ENCODE results near the gene SLC9A3. TPM values are rescaled to one million over a fixed set of nuclear protein-coding genes. Genes with fewer than 3 reads are reported as not detected.

Gene SLC9A3
- polyA plus RNA-seq, 1 of the 3 experiments (the other 2 are of a cell fraction): 1.9 TPM

- CTCF ChIA-PET: no interaction called here
- H3K79me2 ChIP-seq (ENCODE audit: insufficient read depth): no peaks in the 10 kb centered on the region
Observed at GRCh38 chr5:491856-492155, 32.4 kb downstream of the SLC9A3 start.

GRCh38 chr5:491119-491855, 33.0 kb downstream of the SLC9A3 start:
- Histone ChIP-seq H3K36me3 (replicated peaks in 1 of 2; ENCODE audit: control insufficient read depth in 1 of 2, insufficient read depth in 2 of 2, low read length in 1 of 2) (no peaks in the 10 kb centered on the region), H3K9ac (no peak overlapping the region), H2AFZ (ENCODE audit: low read depth) (no peak overlapping the region), H4K20me1 (ENCODE audit: insufficient read depth) (no peaks in the 10 kb centered on the region), H3K79me2 (ENCODE audit: insufficient read depth) (no peaks in the 10 kb centered on the region), H3F3A (replicated peaks; ENCODE audit: insufficient read depth) (no peaks in the 10 kb centered on the region), H3K4me1 (ENCODE audit: control insufficient read depth in 1 of 2, insufficient read depth in 2 of 2, low read depth in 1 of 2, low read length in 1 of 2) (no peaks in the 10 kb centered on the region), H3K4me2 (no peak overlapping the region), H3K9me2 (no peaks in the 10 kb centered on the region), H3K9me3 (no peaks in the 10 kb centered on the region), H3K4me3 (ENCODE audit: low read depth in 2 of 2, low read length in 1 of 2) (no peak overlapping the region), H3K27ac (ENCODE audit: low read depth in 2 of 2, low read length in 1 of 2) (no peak overlapping the region), H3K27me3 (ENCODE audit: insufficient read depth) (peaks cover 17% of the 10 kb centered on the region)
- WGBS (ENCODE audit: low lambda C conversion rate): 76% methylated on average over 30 of the region's 52 CpGs
- DNase-seq: no peak
- CTCF ChIA-PET: no interaction called here
- POLR2A ChIA-PET: no interaction called here
- TF ChIP-seq EZH2phosphoT487 (IDR thresholded peaks at IDR 0.05; ENCODE audit: borderline replicate concordance, low read depth): no peak
- TF ChIP-seq USF1 (IDR thresholded peaks at IDR 0.05; ENCODE audit: borderline replicate concordance, low read depth): no peak
- no peak for TF ChIP-seq ELF1 (IDR thresholded peaks at IDR 0.05)
- no peak for TF ChIP-seq IRF3 (IDR thresholded peaks at IDR 0.05; ENCODE audit: low read depth, low read length)
- TF ChIP-seq JUND (IDR thresholded peaks at IDR 0.05): no peak
- no peak for TF ChIP-seq MXI1 (IDR thresholded peaks at IDR 0.05; ENCODE audit: low read depth, low read length)
- no peak for TF ChIP-seq FOXM1 (IDR thresholded peaks at IDR 0.05; ENCODE audit: low read depth)
- no peak for TF ChIP-seq TCF12 (IDR thresholded peaks at IDR 0.05)
- no peak for TF ChIP-seq RCOR1 (IDR thresholded peaks at IDR 0.05; ENCODE audit: low read length)
- TF ChIP-seq MAX (IDR thresholded peaks at IDR 0.05; ENCODE audit: low read depth): no peak
- no peak for TF ChIP-seq GABPA (IDR thresholded peaks at IDR 0.05; ENCODE audit: low read depth)
- TF ChIP-seq REST (IDR thresholded peaks at IDR 0.05; ENCODE audit: low read depth, low read length): no peak
- no peak for TF ChIP-seq FOXJ3 (CRISPR knock-in tag; IDR thresholded peaks at IDR 0.05)
- TF ChIP-seq POLR2AphosphoS5 (IDR thresholded peaks at IDR 0.05; ENCODE audit: low read depth, low read length): no peak
- no peak for TF ChIP-seq TEAD4 (IDR thresholded peaks at IDR 0.05; ENCODE audit: borderline replicate concordance, insufficient read depth)

More at GRCh38 chr5:491856-492155, 32.4 kb downstream of the SLC9A3 start:
- Histone ChIP-seq H3K9me3 (no peaks in the 10 kb centered on the region), H3K27me3 (ENCODE audit: insufficient read depth) (peaks cover 22% of the 10 kb centered on the region), H3K9ac (no peak overlapping the region), H3F3A (replicated peaks; ENCODE audit: insufficient read depth) (no peaks in the 10 kb centered on the region), H2AFZ (ENCODE audit: low read depth) (no peak overlapping the region), H3K4me3 (ENCODE audit: low read depth in 2 of 2, low read length in 1 of 2) (no peak overlapping the region), H4K20me1 (ENCODE audit: insufficient read depth) (no peaks in the 10 kb centered on the region), H3K4me1 (ENCODE audit: control insufficient read depth in 1 of 2, insufficient read depth in 2 of 2, low read depth in 1 of 2, low read length in 1 of 2) (no peaks in the 10 kb centered on the region), H3K4me2 (no peak overlapping the region), H3K9me2 (no peaks in the 10 kb centered on the region), H3K36me3 (replicated peaks in 1 of 2; ENCODE audit: control insufficient read depth in 1 of 2, insufficient read depth in 2 of 2, low read length in 1 of 2) (no peaks in the 10 kb centered on the region), H3K27ac (ENCODE audit: low read depth in 2 of 2, low read length in 1 of 2) (no peak overlapping the region)
- no peak for TF ChIP-seq JUND (IDR thresholded peaks at IDR 0.05)
- TF ChIP-seq MAX (IDR thresholded peaks at IDR 0.05; ENCODE audit: low read depth): no peak
- TF ChIP-seq POLR2AphosphoS5 (IDR thresholded peaks at IDR 0.05; ENCODE audit: low read depth, low read length): no peak
- TF ChIP-seq USF1 (IDR thresholded peaks at IDR 0.05; ENCODE audit: borderline replicate concordance, low read depth): no peak
- no peak for TF ChIP-seq CHD2 (IDR thresholded peaks at IDR 0.05; ENCODE audit: low read length, partially characterized antibody)
- no peak for DNase-seq
- WGBS (ENCODE audit: low lambda C conversion rate): 66% methylated on average over 19 of the region's 19 CpGs
- POLR2A ChIA-PET: no interaction called here
